ENCODE results near the gene UGT1A8.
"Not testable (repeated sequence)": the region's sequence is repeated elsewhere in the genome, so short reads cannot be mapped to it uniquely, and the experiment has no call there.

The UGT1A8 gene

GRCh38 chr2:233643128-233643527 is 25.7 kb downstream of the UGT1A8 start:
- DNase-seq = no peak

- not testable (repeated sequence) for DNase-seq
Measured at GRCh38 chr2:233646033-233646432, 28.6 kb downstream of the UGT1A8 start.

GRCh38 chr2:233650981-233651380 is 33.5 kb downstream of the UGT1A8 start:
- DNase-seq = no peak

- no peak for DNase-seq
Measured at GRCh38 chr2:233651430-233651829, 34.0 kb downstream of the UGT1A8 start.

- DNase-seq = no peak
Measured at GRCh38 chr2:233654501-233654900, 37.1 kb downstream of the UGT1A8 start.

- no peak for DNase-seq
Measured at GRCh38 chr2:233655043-233655442, 37.6 kb downstream of the UGT1A8 start.

GRCh38 chr2:233655943-233656342 is 38.5 kb downstream of the UGT1A8 start:
- DNase-seq = not testable (repeated sequence)

GRCh38 chr2:233656443-233656842 is 39.0 kb downstream of the UGT1A8 start:
- no peak for DNase-seq

GRCh38 chr2:233658610-233659009 is 41.2 kb downstream of the UGT1A8 start:
- DNase-seq = no peak

- no peak for DNase-seq
Measured at GRCh38 chr2:233663911-233664310, 46.5 kb downstream of the UGT1A8 start.

- no peak for DNase-seq
Measured at GRCh38 chr2:233668605-233669260, 51.3 kb downstream of the UGT1A8 start.

- no peak for DNase-seq
Measured at GRCh38 chr2:233671290-233672161, 54.1 kb downstream of the UGT1A8 start, which contains the start of gene UGT1A9. UGT1A9 (plus strand) TSS chr2:233671898; CDS start chr2:233671935, 37 bp downstream.

GRCh38 chr2:233672886-233673285 is 55.5 kb downstream of the UGT1A8 start:
- DNase-seq = no peak

- DNase-seq = no peak
Measured at GRCh38 chr2:233673896-233674295, 56.5 kb downstream of the UGT1A8 start.

GRCh38 chr2:233674314-233674713 is 56.9 kb downstream of the UGT1A8 start:
- DNase-seq = no peak

GRCh38 chr2:233674995-233675394 is 57.6 kb downstream of the UGT1A8 start:
- no peak for DNase-seq

GRCh38 chr2:233676046-233676445 is 58.6 kb downstream of the UGT1A8 start:
- DNase-seq = no peak

GRCh38 chr2:233679196-233679595 is 61.8 kb downstream of the UGT1A8 start:
- DNase-seq = no peak

- no peak for DNase-seq
Measured at GRCh38 chr2:233680361-233681045, 63.1 kb downstream of the UGT1A8 start.

GRCh38 chr2:233681521-233682099 is 64.2 kb downstream of the UGT1A8 start, which contains the start of gene UGT1A7:
UGT1A7 (plus strand) TSS chr2:233681901; CDS start chr2:233681938, 37 bp downstream.
- no peak for DNase-seq

GRCh38 chr2:233684640-233685039 is 67.2 kb downstream of the UGT1A8 start:
- DNase-seq = no peak

GRCh38 chr2:233686928-233687327 is 69.5 kb downstream of the UGT1A8 start:
- DNase-seq = no peak

GRCh38 chr2:233688341-233688740 is 70.9 kb downstream of the UGT1A8 start:
- DNase-seq = no peak

All from CD4-positive, alpha-beta T cell treated with Interleukin-1 beta for 1 hour (primary cell).